PC-9 (cell line): ENCODE measurements around the gene CRY2.

ENCODE experiments used
- EZH2 ChIP-seq: fragments of 200-600 bp; sonication (generic); IDR thresholded peaks from 2 replicates; pipeline ENCODE4 v1.8.0; 2017; ENCODE audit warnings: antibody characterized with exemption, low read depth
- TF ChIP-seq, protein P1 (sequence below): fragments of 200-600 bp; sonication (generic); conservative IDR thresholded peaks from 2 replicates; pipeline ENCODE4 v1.6.1; 2017; ENCODE audit warnings: mixed run types, antibody characterized with exemption, mild to moderate bottlenecking, moderate library complexity

DNA sequence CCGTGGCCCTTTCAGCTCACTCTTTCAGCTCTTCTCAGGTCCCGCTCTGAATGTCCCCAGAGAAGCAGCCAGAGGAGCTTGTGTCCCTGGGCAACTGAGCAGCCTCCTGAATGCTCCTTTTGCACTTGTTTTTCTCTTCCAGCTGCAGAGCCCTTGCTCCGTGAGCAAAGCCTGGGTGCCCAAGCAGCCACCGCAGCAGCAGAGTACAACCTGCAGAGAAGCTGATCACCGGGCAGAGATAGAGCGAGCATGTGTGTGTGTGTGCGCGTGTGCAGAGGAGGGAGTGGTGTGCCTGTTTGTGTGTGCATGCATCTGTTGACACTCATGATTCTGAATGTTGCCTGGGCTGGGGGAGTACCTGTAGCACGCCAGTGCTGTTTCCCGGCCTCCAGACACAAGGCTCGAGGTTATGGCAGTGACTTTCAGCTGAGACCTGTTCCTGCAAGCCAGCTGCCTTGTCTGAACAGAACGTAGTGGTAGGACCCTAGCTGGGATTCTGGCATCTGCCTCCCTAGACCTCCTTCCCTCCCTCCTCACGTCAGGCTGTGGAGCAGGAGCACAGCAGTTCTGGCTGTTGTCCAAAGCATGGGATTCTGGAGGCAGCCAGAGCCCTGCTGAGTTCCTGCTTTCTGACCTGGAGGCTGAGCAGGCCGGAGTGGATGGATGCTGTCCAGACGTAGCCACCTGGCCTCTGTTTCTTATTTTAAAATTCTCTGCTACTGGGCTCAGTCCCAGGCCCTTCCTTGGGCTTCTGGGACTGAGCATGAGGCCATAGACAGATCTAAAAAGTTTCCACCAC lies 33.7 kb downstream of the CRY2 start:
- TF ChIP-seq, protein P1, sequence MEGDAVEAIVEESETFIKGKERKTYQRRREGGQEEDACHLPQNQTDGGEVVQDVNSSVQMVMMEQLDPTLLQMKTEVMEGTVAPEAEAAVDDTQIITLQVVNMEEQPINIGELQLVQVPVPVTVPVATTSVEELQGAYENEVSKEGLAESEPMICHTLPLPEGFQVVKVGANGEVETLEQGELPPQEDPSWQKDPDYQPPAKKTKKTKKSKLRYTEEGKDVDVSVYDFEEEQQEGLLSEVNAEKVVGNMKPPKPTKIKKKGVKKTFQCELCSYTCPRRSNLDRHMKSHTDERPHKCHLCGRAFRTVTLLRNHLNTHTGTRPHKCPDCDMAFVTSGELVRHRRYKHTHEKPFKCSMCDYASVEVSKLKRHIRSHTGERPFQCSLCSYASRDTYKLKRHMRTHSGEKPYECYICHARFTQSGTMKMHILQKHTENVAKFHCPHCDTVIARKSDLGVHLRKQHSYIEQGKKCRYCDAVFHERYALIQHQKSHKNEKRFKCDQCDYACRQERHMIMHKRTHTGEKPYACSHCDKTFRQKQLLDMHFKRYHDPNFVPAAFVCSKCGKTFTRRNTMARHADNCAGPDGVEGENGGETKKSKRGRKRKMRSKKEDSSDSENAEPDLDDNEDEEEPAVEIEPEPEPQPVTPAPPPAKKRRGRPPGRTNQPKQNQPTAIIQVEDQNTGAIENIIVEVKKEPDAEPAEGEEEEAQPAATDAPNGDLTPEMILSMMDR: no peak
- no peak for TF ChIP-seq EZH2
